ENCODE measurements around the gene RAP2A.

RAP2A gene

GRCh38 chr13:97408938-97409337, 25.0 kb upstream of the RAP2A start:
- H3K79me2 ChIP-seq (ENCODE audit: insufficient read depth, low read length), result no peaks in the 10 kb centered on the region
- no peak for TF ChIP-seq CTCF (IDR thresholded peaks at IDR 0.05; ENCODE audit: borderline replicate concordance, extremely low read depth, low read length, poor library complexity, severe bottlenecking)
- no peak for TF ChIP-seq EZH2 (IDR thresholded peaks at IDR 0.05; ENCODE audit: borderline replicate concordance, low read depth, low read length, severe bottlenecking)
- H3K27me3 ChIP-seq (ENCODE audit: insufficient read depth, low read length, poor library complexity), result no peaks in the 10 kb centered on the region
- DNase-seq, result no peak
- H3K4me3 ChIP-seq (ENCODE audit: low read depth in 1 of 2, low read length in 2 of 2), result no peak overlapping the region
- H3K4me2 ChIP-seq (ENCODE audit: insufficient read depth, low read length), result no peak overlapping the region
- H4K20me1 ChIP-seq (ENCODE audit: insufficient read depth, low read length), result no peaks in the 10 kb centered on the region
- H2AFZ ChIP-seq (ENCODE audit: low read depth, low read length), result no peak overlapping the region
- H3K9me3 ChIP-seq (ENCODE audit: insufficient read depth, low read length, severe bottlenecking), result no peaks in the 10 kb centered on the region
- no peaks in the 10 kb centered on the region for H3K4me1 ChIP-seq (ENCODE audit: insufficient read depth, low read length)
- no peaks in the 10 kb centered on the region for H3K36me3 ChIP-seq (ENCODE audit: insufficient read depth, low read length)
- H3K27ac ChIP-seq (ENCODE audit: low read length), result no peak overlapping the region
- no peak overlapping the region for H3K9ac ChIP-seq (ENCODE audit: low read depth, low read length)
- ATAC-seq (ENCODE audit: insufficient read depth, low read depth), result no peak

GRCh38 chr13:97411984-97412383, 22.0 kb upstream of the RAP2A start:
- H3K4me1 ChIP-seq (ENCODE audit: insufficient read depth, low read length), result no peaks in the 10 kb centered on the region
- no peak overlapping the region for H3K9ac ChIP-seq (ENCODE audit: low read depth, low read length)
- DNase-seq (no peak), ATAC-seq (ENCODE audit: insufficient read depth, low read depth) (no peak)
- no peak for TF ChIP-seq EZH2 (IDR thresholded peaks at IDR 0.05; ENCODE audit: borderline replicate concordance, low read depth, low read length, severe bottlenecking)
- no peak for TF ChIP-seq CTCF (IDR thresholded peaks at IDR 0.05; ENCODE audit: borderline replicate concordance, extremely low read depth, low read length, poor library complexity, severe bottlenecking)
- H3K4me3 ChIP-seq (ENCODE audit: low read depth in 1 of 2, low read length in 2 of 2), result no peak overlapping the region
- no peaks in the 10 kb centered on the region for H3K27me3 ChIP-seq (ENCODE audit: insufficient read depth, low read length, poor library complexity)
- no peaks in the 10 kb centered on the region for H3K36me3 ChIP-seq (ENCODE audit: insufficient read depth, low read length)
- no peak overlapping the region for H3K4me2 ChIP-seq (ENCODE audit: insufficient read depth, low read length)
- no peak overlapping the region for H3K27ac ChIP-seq (ENCODE audit: low read length)
- H3K9me3 ChIP-seq (ENCODE audit: insufficient read depth, low read length, severe bottlenecking), result no peaks in the 10 kb centered on the region
- H4K20me1 ChIP-seq (ENCODE audit: insufficient read depth, low read length), result no peaks in the 10 kb centered on the region
- H3K79me2 ChIP-seq (ENCODE audit: insufficient read depth, low read length), result no peaks in the 10 kb centered on the region
- H2AFZ ChIP-seq (ENCODE audit: low read depth, low read length), result no peak overlapping the region

- Histone ChIP-seq H3K79me2 (ENCODE audit: insufficient read depth, low read length) (no peaks in the 10 kb centered on the region), H3K27me3 (ENCODE audit: insufficient read depth, low read length, poor library complexity) (no peaks in the 10 kb centered on the region), H3K27ac (ENCODE audit: low read length) (no peak overlapping the region), H3K4me2 (ENCODE audit: insufficient read depth, low read length) (no peak overlapping the region), H4K20me1 (ENCODE audit: insufficient read depth, low read length) (no peaks in the 10 kb centered on the region), H3K36me3 (ENCODE audit: insufficient read depth, low read length) (no peaks in the 10 kb centered on the region), H3K9ac (ENCODE audit: low read depth, low read length) (no peak overlapping the region), H3K4me1 (ENCODE audit: insufficient read depth, low read length) (no peaks in the 10 kb centered on the region), H3K9me3 (ENCODE audit: insufficient read depth, low read length, severe bottlenecking) (no peaks in the 10 kb centered on the region), H2AFZ (ENCODE audit: low read depth, low read length) (no peak overlapping the region), H3K4me3 (ENCODE audit: low read depth in 1 of 2, low read length in 2 of 2) (no peak overlapping the region)
- DNase-seq (no peak), ATAC-seq (ENCODE audit: insufficient read depth, low read depth) (no peak)
- TF ChIP-seq EZH2 (IDR thresholded peaks at IDR 0.05; ENCODE audit: borderline replicate concordance, low read depth, low read length, severe bottlenecking), result no peak
- no peak for TF ChIP-seq CTCF (IDR thresholded peaks at IDR 0.05; ENCODE audit: borderline replicate concordance, extremely low read depth, low read length, poor library complexity, severe bottlenecking)
Observed at GRCh38 chr13:97413694-97414093, 20.3 kb upstream of the RAP2A start.

- H3K4me2 ChIP-seq (ENCODE audit: insufficient read depth, low read length), result no peak overlapping the region
- H4K20me1 ChIP-seq (ENCODE audit: insufficient read depth, low read length), result no peaks in the 10 kb centered on the region
- H3K27me3 ChIP-seq (ENCODE audit: insufficient read depth, low read length, poor library complexity), result no peaks in the 10 kb centered on the region
- no peak overlapping the region for H3K4me3 ChIP-seq (ENCODE audit: low read depth in 1 of 2, low read length in 2 of 2)
- no peak for DNase-seq
- TF ChIP-seq CTCF (IDR thresholded peaks at IDR 0.05; ENCODE audit: borderline replicate concordance, extremely low read depth, low read length, poor library complexity, severe bottlenecking), result no peak
- no peak for TF ChIP-seq EZH2 (IDR thresholded peaks at IDR 0.05; ENCODE audit: borderline replicate concordance, low read depth, low read length, severe bottlenecking)
- H3K36me3 ChIP-seq (ENCODE audit: insufficient read depth, low read length), result no peaks in the 10 kb centered on the region
- H3K9ac ChIP-seq (ENCODE audit: low read depth, low read length), result no peak overlapping the region
- no peaks in the 10 kb centered on the region for H3K4me1 ChIP-seq (ENCODE audit: insufficient read depth, low read length)
- no peaks in the 10 kb centered on the region for H3K9me3 ChIP-seq (ENCODE audit: insufficient read depth, low read length, severe bottlenecking)
- no peak overlapping the region for H3K27ac ChIP-seq (ENCODE audit: low read length)
- no peak for ATAC-seq (ENCODE audit: insufficient read depth, low read depth)
- no peaks in the 10 kb centered on the region for H3K79me2 ChIP-seq (ENCODE audit: insufficient read depth, low read length)
- no peak overlapping the region for H2AFZ ChIP-seq (ENCODE audit: low read depth, low read length)
Observed at GRCh38 chr13:97414392-97414791, 19.6 kb upstream of the RAP2A start.

Measured in DND-41 (cell line).